Measurements from ENCODE around the gene ANKRD31.
A peak's percentile ranks its signal among the peaks of the same experiment; 100 is the strongest.
"Not testable (repeated sequence)": the region's sequence is repeated elsewhere in the genome, so short reads cannot be mapped to it uniquely, and the experiment has no call there.

Gene ANKRD31

GRCh38 chr5:75236322-75237316, at the start of gene ANKRD31:
Gene ANKRD31 (minus strand): TSS chr5:75236878. CDS start chr5:75236686, 192 bp downstream.
- peak; percentile 90 for DNase-seq

- DNase-seq: no peak
These were observed 49.6 kb upstream of the ANKRD31 start for GRCh38 chr5:75286211-75286773.

- DNase-seq: no peak
These were observed 45.9 kb upstream of the ANKRD31 start for GRCh38 chr5:75282581-75282980.

GRCh38 chr5:75281716-75282465, 45.2 kb upstream of the ANKRD31 start:
- DNase-seq: no peak

GRCh38 chr5:75279321-75279720, 42.6 kb upstream of the ANKRD31 start:
- DNase-seq: no peak

- no peak for DNase-seq
These were observed 40.8 kb upstream of the ANKRD31 start for GRCh38 chr5:75277463-75277862.

- no peak for DNase-seq
These were observed 39.1 kb upstream of the ANKRD31 start for GRCh38 chr5:75275756-75276155.

- no peak for DNase-seq
These were observed 38.5 kb upstream of the ANKRD31 start for GRCh38 chr5:75275147-75275546.

- DNase-seq: no peak
These were observed 37.8 kb upstream of the ANKRD31 start for GRCh38 chr5:75274486-75274885.

GRCh38 chr5:75270605-75271004, 33.9 kb upstream of the ANKRD31 start:
- DNase-seq: not testable (repeated sequence)

- no peak for DNase-seq
These were observed 29.1 kb upstream of the ANKRD31 start for GRCh38 chr5:75265731-75266130.

GRCh38 chr5:75262271-75262670, 25.6 kb upstream of the ANKRD31 start:
- no peak for DNase-seq

GRCh38 chr5:75260708-75261107, 24.0 kb upstream of the ANKRD31 start:
- DNase-seq: no peak

GRCh38 chr5:75250452-75250851, 13.8 kb upstream of the ANKRD31 start:
- not testable (repeated sequence) for DNase-seq

GRCh38 chr5:75245023-75245422, 8.3 kb upstream of the ANKRD31 start:
- DNase-seq: no peak

GRCh38 chr5:75243510-75243909, 6.8 kb upstream of the ANKRD31 start:
- no peak for DNase-seq

GRCh38 chr5:75243100-75243499, 6.4 kb upstream of the ANKRD31 start:
- DNase-seq: no peak

GRCh38 chr5:75242067-75242466, 5.4 kb upstream of the ANKRD31 start:
- no peak for DNase-seq

- DNase-seq: no peak
These were observed 3.0 kb upstream of the ANKRD31 start for GRCh38 chr5:75239681-75240080.

- DNase-seq: no peak
These were observed 967 bp downstream of the ANKRD31 start for GRCh38 chr5:75235711-75236110.

- no peak for DNase-seq
These were observed 2.4 kb downstream of the ANKRD31 start for GRCh38 chr5:75234251-75234650.

- DNase-seq: no peak
These were observed 9.8 kb downstream of the ANKRD31 start for GRCh38 chr5:75226916-75227315.

GRCh38 chr5:75225506-75225905, 11.2 kb downstream of the ANKRD31 start:
- DNase-seq: no peak

All from activated CD8-positive, alpha-beta memory T cell treated with anti-CD3 and anti-CD28 coated beads, Interleukin-2, amount 50 U/mL, for 4 hours (primary cell).